Prostate gland (tissue), 2 donors: ENCODE measurements around the gene CNBD2. TPM values are rescaled to one million over a fixed set of nuclear protein-coding genes. Genes with fewer than 3 reads are reported as not detected.

ENCODE experiments used
- DNase-seq: peaks from one replicate; pipeline ENCODE4 v3.0.0-alpha.2; 2019; ENCODE audit warnings: low spot score
- H3K27ac ChIP-seq, 2 donors: fragments of 200-600 bp; sonication (generic); 2 replicates each; pipeline ENCODE4 v1.5.1; 2017 to 2019
- H3K27me3 ChIP-seq: fragments of 200-600 bp; sonication (generic); replicated peaks from 2 replicates; pipeline ENCODE4 v1.5.1; 2019; ENCODE audit not compliant: insufficient read depth
- H3K36me3 ChIP-seq, 2 donors: fragments of 200-600 bp; sonication (generic); 1 replicate in 1 of 2; 2 replicates in 1 of 2; pipeline versions ENCODE4 v1.5.1 to v1.8.1; 2017 to 2019
- H3K4me1 ChIP-seq: fragments of 200-600 bp; sonication (generic); replicated peaks from 2 replicates; pipeline ENCODE4 v1.5.1; 2019
- H3K4me3 ChIP-seq, 2 donors: fragments of 200-600 bp; sonication (generic); 2 replicates each; pipeline ENCODE4 v1.5.1; 2017 to 2019
- H3K9me3 ChIP-seq: fragments of 200-600 bp; sonication (generic); 2 replicates; pipeline ENCODE4 v1.5.1; 2017
- POLR2A ChIP-seq: fragments of 450-650 bp; IDR thresholded peaks from one replicate; pipeline ENCODE4 v1.6.1; 2016; ENCODE audit warnings: antibody characterized with exemption, mild to moderate bottlenecking
- POLR2AphosphoS5 ChIP-seq: sonication (generic); formaldehyde crosslinking; IDR thresholded peaks from one replicate; pipeline ENCODE4 v1.6.1; 2017; ENCODE audit warnings: antibody characterized with exemption
- WGBS: methylation state at CpG from one replicate; pipeline ENCODE4 v1.1.5; 2018; 5-methylcytosine and 5-hydroxymethylcytosine counted together
- intact Hi-C: fragments of 100-400 bp; cut with DNase I; formaldehyde crosslinking; loops from one replicate; pipeline ENCODE4 v1.14.2; 2022
- total RNA-seq, 2 donors: library from RNA; depleted of rRNA; stranded (reverse); fragments of >200 nt; gene quantifications; one replicate each; pipeline ENCODE4 v1.1.0, GENCODE V29; 2016
- TF ChIP-seq, protein P1 (sequence below), 4 experiments: fragments of 200-600 bp in 2 of 4; fragments of 450-650 bp in 2 of 4; sonication (generic) in 2 of 4; IDR thresholded peaks; 1 replicate in 3 of 4; 2 replicates in 1 of 4; pipeline ENCODE4 v1.5.1; 2016 to 2019; ENCODE audit warnings: antibody characterized with exemption in 4 of 4, mild to moderate bottlenecking in 2 of 4, moderate library complexity in 2 of 4

The CNBD2 gene
- total RNA-seq, 2 donors from 2014 or later, result 3.3 to 7.7 TPM

DNA sequence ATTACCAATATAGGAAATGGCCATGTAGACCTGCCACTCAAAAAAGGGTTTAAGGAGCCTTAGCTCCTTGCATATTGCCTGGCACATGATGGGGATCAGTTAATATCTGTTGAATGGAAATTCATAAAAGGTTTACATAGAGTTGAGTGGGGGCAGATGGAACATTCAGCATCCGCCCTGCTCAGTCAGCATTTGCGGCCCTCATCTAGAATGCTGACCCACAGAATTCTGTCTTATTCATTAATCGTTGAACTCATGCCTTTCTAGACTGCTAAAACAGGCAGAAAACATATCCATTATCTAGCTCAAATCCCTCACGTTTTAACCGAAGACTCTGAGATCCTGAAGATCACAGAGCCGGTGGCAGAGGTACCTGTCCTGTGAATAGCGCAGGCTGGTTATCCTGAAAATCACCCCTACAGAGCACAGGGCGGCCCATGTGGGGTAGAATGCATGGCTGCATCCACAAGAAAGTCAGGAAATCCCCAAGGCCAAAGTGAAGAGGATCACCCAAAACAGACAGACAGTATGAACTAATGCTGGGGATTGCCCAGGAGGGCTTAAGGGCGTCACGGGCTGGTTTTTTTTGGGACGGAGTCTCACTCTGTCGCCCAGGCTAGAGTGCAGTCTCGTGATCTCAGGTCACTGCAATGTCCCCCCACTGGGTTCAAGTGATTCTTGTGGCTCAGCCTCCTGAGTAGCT is 59.9 kb downstream of the CNBD2 start:
- Histone ChIP-seq H3K4me1 (no peaks in the 10 kb centered on the region), H3K4me3 (no peak overlapping the region), H3K9me3 (no peaks in the 10 kb centered on the region), H3K27me3 (no peaks in the 10 kb centered on the region), H3K27ac (no peak overlapping the region), H3K36me3 (no peaks in the 10 kb centered on the region)
- DNase-seq, result no peak
- TF ChIP-seq POLR2AphosphoS5, result no peak
- TF ChIP-seq, protein P1, sequence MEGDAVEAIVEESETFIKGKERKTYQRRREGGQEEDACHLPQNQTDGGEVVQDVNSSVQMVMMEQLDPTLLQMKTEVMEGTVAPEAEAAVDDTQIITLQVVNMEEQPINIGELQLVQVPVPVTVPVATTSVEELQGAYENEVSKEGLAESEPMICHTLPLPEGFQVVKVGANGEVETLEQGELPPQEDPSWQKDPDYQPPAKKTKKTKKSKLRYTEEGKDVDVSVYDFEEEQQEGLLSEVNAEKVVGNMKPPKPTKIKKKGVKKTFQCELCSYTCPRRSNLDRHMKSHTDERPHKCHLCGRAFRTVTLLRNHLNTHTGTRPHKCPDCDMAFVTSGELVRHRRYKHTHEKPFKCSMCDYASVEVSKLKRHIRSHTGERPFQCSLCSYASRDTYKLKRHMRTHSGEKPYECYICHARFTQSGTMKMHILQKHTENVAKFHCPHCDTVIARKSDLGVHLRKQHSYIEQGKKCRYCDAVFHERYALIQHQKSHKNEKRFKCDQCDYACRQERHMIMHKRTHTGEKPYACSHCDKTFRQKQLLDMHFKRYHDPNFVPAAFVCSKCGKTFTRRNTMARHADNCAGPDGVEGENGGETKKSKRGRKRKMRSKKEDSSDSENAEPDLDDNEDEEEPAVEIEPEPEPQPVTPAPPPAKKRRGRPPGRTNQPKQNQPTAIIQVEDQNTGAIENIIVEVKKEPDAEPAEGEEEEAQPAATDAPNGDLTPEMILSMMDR (IDR thresholded peaks at IDR 0.05), result no peak
- no peak for TF ChIP-seq POLR2A
- 95% methylated on average over 13 of the region's 13 CpGs for WGBS
- intact Hi-C loops, result no loop called here

GRCh38 chr20:36030149-36030548 is 61.8 kb downstream of the CNBD2 start:
- intact Hi-C loops, result no loop called here
- H3K9me3 ChIP-seq, result no peaks in the 10 kb centered on the region

GRCh38 chr20:36031806-36032205 is 63.4 kb downstream of the CNBD2 start:
- H3K9me3 ChIP-seq, result no peaks in the 10 kb centered on the region
- H3K27me3 ChIP-seq, result no peaks in the 10 kb centered on the region
- TF ChIP-seq POLR2AphosphoS5, result no peak
- TF ChIP-seq, protein P1 (IDR thresholded peaks at IDR 0.05), result no peak
- no peak for TF ChIP-seq POLR2A
- 92% methylated on average over 3 of the region's 3 CpGs for WGBS
- H3K27ac ChIP-seq, result no peak overlapping the region
- H3K4me3 ChIP-seq, result no peak overlapping the region
- intact Hi-C loops, result no loop called here
- no peaks in the 10 kb centered on the region for H3K4me1 ChIP-seq
- no peaks in the 10 kb centered on the region for H3K36me3 ChIP-seq
- DNase-seq, result no peak

More at GRCh38 chr20:36030149-36030548, 61.8 kb downstream of the CNBD2 start:
- DNase-seq, result no peak
- Histone ChIP-seq H3K4me3 (no peak overlapping the region), H3K27me3 (no peaks in the 10 kb centered on the region), H3K27ac (no peak overlapping the region), H3K36me3 (no peaks in the 10 kb centered on the region), H3K4me1 (no peaks in the 10 kb centered on the region)
- 24% methylated on average over 8 of the region's 8 CpGs for WGBS
- TF ChIP-seq, protein P1 (IDR thresholded peaks at IDR 0.05), result no peak

DNA sequence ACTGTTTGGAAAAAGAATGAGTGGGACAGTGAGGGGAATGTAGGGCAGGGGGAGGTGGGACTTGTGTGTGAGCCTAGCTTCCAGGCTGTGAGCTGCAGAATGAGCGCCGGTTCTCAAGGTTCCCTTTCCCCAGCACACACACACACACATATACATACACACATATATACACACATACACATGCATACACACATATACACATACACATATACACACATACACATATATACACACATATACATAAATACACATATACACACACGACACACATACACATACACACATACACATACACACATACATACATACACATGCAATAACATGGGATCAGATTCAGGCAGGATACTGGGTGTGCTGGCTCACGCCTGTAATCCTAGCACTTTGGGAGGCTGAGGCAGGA is 66.5 kb downstream of the CNBD2 start:
- intact Hi-C loops, result no loop called here
- 96% methylated on average over 4 of the region's 4 CpGs for WGBS
- Histone ChIP-seq H3K4me3 (no peak overlapping the region), H3K27ac (no peak overlapping the region), H3K4me1 (no peaks in the 10 kb centered on the region), H3K27me3 (no peaks in the 10 kb centered on the region), H3K36me3 (no peaks in the 10 kb centered on the region), H3K9me3 (no peaks in the 10 kb centered on the region)
- TF ChIP-seq POLR2AphosphoS5, result no peak
- TF ChIP-seq POLR2A, result no peak
- TF ChIP-seq, protein P1 (IDR thresholded peaks at IDR 0.05), result no peak
- DNase-seq, result no peak

- Histone ChIP-seq H3K4me3 (no peak overlapping the region), H3K27ac (no peak overlapping the region), H3K9me3 (no peaks in the 10 kb centered on the region), H3K4me1 (no peaks in the 10 kb centered on the region), H3K27me3 (no peaks in the 10 kb centered on the region), H3K36me3 (no peaks in the 10 kb centered on the region)
- no peak for TF ChIP-seq POLR2A
- no peak for TF ChIP-seq POLR2AphosphoS5
- TF ChIP-seq, protein P1 (IDR thresholded peaks at IDR 0.05), result no peak
- WGBS, result 69% methylated on average over 2 of the region's 2 CpGs
- DNase-seq, result no peak
- intact Hi-C loops, result no loop called here
Measured at GRCh38 chr20:36035745-36036144, 67.4 kb downstream of the CNBD2 start.
